Left lung (tissue), 10 donors: ENCODE measurements around the gene TMEM38A. TPM values are rescaled to one million over a fixed set of nuclear protein-coding genes. Genes with fewer than 3 reads are reported as not detected.

Source experiments
- ATAC-seq: fragments of 200-7000 bp; cut with Tn5 transposase; one replicate; pipeline ENCODE4 v1.9.1; 2020; ENCODE audit warnings: moderate library complexity
- DNase-seq, 4 donors: peaks; one replicate each; pipeline ENCODE4 v3.0.0-alpha.2; 2013 to 2020
- H3K27ac ChIP-seq, 2 donors: fragments of 200-600 bp; sonication (generic) in 1 of 2; one replicate each; pipeline versions ENCODE4 v1.5.0 to v1.8.0; 2020 to 2021
- H3K27me3 ChIP-seq, 2 donors: fragments of 200-600 bp; sonication (generic) in 1 of 2; one replicate each; pipeline versions ENCODE4 v1.5.0 to v1.8.0; 2020 to 2021
- H3K36me3 ChIP-seq, 2 donors: fragments of 200-600 bp; sonication (generic) in 1 of 2; one replicate each; pipeline versions ENCODE4 v1.5.0 to v1.8.0; 2020 to 2021
- H3K4me1 ChIP-seq, 2 donors: fragments of 200-600 bp; one replicate each; pipeline ENCODE4 v1.8.0; 2021
- H3K4me3 ChIP-seq, 2 donors: fragments of 200-600 bp; sonication (generic) in 1 of 2; one replicate each; pipeline versions ENCODE4 v1.5.0 to v1.8.0; 2020 to 2021; ENCODE audit warnings: mild to moderate bottlenecking in 1 of 2
- H3K9me3 ChIP-seq, 2 donors: fragments of 200-600 bp; sonication (generic) in 1 of 2; one replicate each; pipeline versions ENCODE4 v1.5.0 to v1.8.0; 2020 to 2021
- intact Hi-C, 2 donors: fragments of 100-400 bp; cut with DNase I; formaldehyde crosslinking; loops; one replicate each; pipeline versions ENCODE4 v1.11.2 to v1.14.2; 2022
- polyA plus RNA-seq, 6 donors: library from polyadenylated mRNA; unstranded; fragments of 120-200 nt; gene quantifications; one replicate each; pipeline ENCODE4 v1.2.1, GENCODE V29; 2013; ENCODE audit not compliant: insufficient read length in 6 of 6
- total RNA-seq, 2 donors: library from RNA; stranded (reverse); fragmentation: NEBNext Ultra II Directional; extraction: Animal tissue kit (Norgen Biotek cat#: 25700); gene quantifications; one replicate each; pipeline ENCODE4 v1.2.1, GENCODE V29; 2021
- TF ChIP-seq, protein P1 (sequence below), 2 donors: fragments of 200-600 bp; sonication (generic) in 1 of 2; IDR thresholded peaks; one replicate each; pipeline versions ENCODE4 v1.5.0 to v1.8.0; 2021; ENCODE audit warnings: antibody characterized with exemption in 2 of 2
- donor health status: DM: no; HTN: yes; CAD: no.
- donor health status: DM: no; HTN: no; CAD: no.

The TMEM38A gene
- total and polyA plus RNA-seq, 8 donors: 3.4 to 5.9 (median 4.4) TPM

DNA sequence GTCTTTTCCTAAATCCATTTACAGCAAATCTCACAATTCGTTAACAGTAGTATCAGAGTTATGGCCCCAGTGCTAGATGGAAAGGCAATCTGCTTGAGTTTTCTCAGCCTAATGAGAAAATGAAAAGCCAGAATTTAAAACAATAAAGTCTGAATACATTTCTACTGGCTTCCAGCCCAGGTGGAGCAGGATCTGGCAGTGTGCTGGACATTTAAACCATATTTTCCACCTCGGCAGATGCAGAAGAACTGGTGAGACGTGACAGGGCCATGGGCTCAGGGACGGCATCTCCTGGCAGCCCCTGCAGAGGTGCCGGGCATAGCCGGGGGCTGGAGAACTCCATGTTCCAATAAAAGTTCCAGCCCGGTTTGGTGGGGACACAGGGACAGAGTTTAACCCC is 8.1 kb upstream of the TMEM38A start:
- Histone ChIP-seq H3K4me3 (no peak overlapping the region), H3K9me3 (no peaks in the 10 kb centered on the region), H3K27me3 (no peaks in the 10 kb centered on the region), H3K4me1 (peaks cover 0 to 28% of the 10 kb centered on the region in 2 donors), H3K27ac (no peak overlapping the region), H3K36me3 (peaks cover 0 to 88% of the 10 kb centered on the region in 2 donors)
- no peak for ATAC-seq
- TF ChIP-seq, protein P1, sequence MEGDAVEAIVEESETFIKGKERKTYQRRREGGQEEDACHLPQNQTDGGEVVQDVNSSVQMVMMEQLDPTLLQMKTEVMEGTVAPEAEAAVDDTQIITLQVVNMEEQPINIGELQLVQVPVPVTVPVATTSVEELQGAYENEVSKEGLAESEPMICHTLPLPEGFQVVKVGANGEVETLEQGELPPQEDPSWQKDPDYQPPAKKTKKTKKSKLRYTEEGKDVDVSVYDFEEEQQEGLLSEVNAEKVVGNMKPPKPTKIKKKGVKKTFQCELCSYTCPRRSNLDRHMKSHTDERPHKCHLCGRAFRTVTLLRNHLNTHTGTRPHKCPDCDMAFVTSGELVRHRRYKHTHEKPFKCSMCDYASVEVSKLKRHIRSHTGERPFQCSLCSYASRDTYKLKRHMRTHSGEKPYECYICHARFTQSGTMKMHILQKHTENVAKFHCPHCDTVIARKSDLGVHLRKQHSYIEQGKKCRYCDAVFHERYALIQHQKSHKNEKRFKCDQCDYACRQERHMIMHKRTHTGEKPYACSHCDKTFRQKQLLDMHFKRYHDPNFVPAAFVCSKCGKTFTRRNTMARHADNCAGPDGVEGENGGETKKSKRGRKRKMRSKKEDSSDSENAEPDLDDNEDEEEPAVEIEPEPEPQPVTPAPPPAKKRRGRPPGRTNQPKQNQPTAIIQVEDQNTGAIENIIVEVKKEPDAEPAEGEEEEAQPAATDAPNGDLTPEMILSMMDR (IDR thresholded peaks at IDR 0.05): no peak
- no peak for DNase-seq
- intact Hi-C loops: no loop called here

DNA sequence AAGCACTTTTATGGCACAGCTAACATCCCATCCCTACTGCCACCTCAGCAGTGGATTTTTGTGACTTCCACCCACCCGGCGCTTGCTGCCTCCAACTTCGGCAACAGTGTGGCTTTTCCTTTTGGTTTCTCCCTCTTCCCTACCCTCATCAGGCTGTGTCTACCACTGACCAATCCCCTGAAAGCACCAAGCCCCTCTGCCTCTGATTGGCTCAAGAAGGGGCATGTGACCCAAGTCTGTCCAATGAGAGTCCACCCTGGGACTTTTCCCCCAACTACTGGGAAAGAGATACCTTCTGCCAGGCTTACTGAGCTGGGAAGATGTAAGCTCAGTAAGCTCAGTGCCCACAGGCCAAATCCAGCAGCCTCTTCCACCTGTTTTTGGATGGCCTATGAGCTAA is 6.8 kb upstream of the TMEM38A start:
- DNase-seq (no peak), ATAC-seq (no peak)
- Histone ChIP-seq H3K9me3 (no peaks in the 10 kb centered on the region), H3K27ac (no peak overlapping the region), H3K4me1 (peaks cover 6 to 40% of the 10 kb centered on the region in 2 donors), H3K36me3 (peaks cover 0 to 83% of the 10 kb centered on the region in 2 donors), H3K4me3 (no peak overlapping the region), H3K27me3 (no peaks in the 10 kb centered on the region)
- TF ChIP-seq, protein P1 (IDR thresholded peaks at IDR 0.05): no peak
- intact Hi-C loops: no loop called here

DNA sequence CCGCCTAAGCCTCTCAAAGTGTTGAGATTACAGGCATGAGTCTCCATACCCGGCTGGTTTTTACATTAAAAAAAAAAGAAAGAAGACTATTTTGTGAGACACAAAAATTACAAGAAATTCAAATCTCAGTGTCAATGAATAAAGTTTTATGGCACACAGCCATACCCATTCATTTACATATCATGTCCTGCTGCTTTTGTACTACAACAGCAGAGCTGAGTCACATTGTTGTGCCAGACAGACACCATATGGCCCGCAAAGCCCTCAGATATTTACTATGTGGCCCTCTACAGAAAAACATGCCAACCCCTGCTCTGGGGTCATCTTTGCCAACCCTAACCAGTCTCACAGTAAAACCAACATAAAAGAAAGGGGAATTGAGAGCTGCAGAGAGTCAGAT is 6.3 kb upstream of the TMEM38A start:
- Histone ChIP-seq H3K4me3 (no peak overlapping the region), H3K9me3 (no peaks in the 10 kb centered on the region), H3K4me1 (peaks cover 8 to 42% of the 10 kb centered on the region in 2 donors), H3K27me3 (no peaks in the 10 kb centered on the region), H3K36me3 (peaks cover 0 to 80% of the 10 kb centered on the region in 2 donors), H3K27ac (no peak overlapping the region)
- TF ChIP-seq, protein P1 (IDR thresholded peaks at IDR 0.05): no peak
- intact Hi-C loops: no loop called here
- DNase-seq (no peak), ATAC-seq (no peak)

DNA sequence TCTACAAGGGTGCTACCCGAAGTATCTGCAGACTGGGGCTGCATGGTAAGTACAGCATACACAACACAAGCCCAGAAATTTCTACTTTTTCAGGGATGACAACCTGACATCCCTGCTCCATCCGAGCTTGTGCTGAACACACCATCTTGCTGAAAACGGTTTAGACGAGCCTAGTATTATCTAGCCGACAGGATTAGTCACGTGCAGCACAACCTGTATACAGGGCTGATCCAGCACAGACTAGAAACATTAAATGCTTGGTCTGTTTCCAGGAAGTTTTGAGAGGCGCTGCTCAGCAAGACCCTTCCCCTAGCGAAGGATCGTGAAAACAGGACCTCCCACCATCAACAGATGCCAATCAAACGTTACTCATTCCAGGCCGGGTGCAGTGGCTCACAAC is 5.2 kb upstream of the TMEM38A start:
- H3K27ac ChIP-seq: no peak overlapping the region
- H3K27me3 ChIP-seq: no peaks in the 10 kb centered on the region
- no peaks in the 10 kb centered on the region for H3K9me3 ChIP-seq
- H3K4me1 ChIP-seq: peaks cover 8 to 31% of the 10 kb centered on the region in 2 donors
- ATAC-seq: no peak
- H3K4me3 ChIP-seq: no peak overlapping the region
- H3K36me3 ChIP-seq: peaks cover 0 to 77% of the 10 kb centered on the region in 2 donors
- intact Hi-C loops: no loop called here
- no peak for DNase-seq
- TF ChIP-seq, protein P1 (IDR thresholded peaks at IDR 0.05): no peak

DNA sequence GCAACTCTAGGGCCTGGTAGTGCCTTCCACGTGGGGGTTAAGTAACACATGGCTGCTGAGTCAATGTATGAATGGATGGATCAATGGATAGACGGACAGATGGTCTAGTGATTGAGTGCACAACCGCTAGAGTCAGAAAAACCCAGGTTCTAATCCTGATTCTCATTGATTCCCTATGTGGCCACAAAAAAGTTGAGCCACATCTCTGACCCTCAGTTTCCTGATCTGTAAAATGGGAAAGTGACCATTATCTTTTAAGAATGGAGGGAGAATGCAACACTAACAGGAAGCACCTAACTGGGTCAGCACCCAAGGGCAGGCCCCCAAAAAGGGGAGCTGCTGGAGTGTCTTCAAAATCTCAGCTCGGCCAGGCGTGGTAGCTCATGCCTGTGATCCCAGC is 3.6 kb upstream of the TMEM38A start:
- Histone ChIP-seq H3K27ac (no peak overlapping the region), H3K27me3 (no peaks in the 10 kb centered on the region), H3K36me3 (peaks cover 0 to 62% of the 10 kb centered on the region in 2 donors), H3K9me3 (no peaks in the 10 kb centered on the region), H3K4me3 (no peak overlapping the region), H3K4me1 (peaks cover 13 to 38% of the 10 kb centered on the region in 2 donors)
- intact Hi-C loops: no loop called here
- no peak for ATAC-seq
- DNase-seq: no peak
- TF ChIP-seq, protein P1 (IDR thresholded peaks at IDR 0.05): no peak
